ENCODE data around the gene PRC1.

PRC1 gene

GRCh38 chr15:90988296-90988695, 6.0 kb downstream of the PRC1 start:
- peak; percentile 43 for DNase-seq

- peak; percentile 32 for DNase-seq
Observed at GRCh38 chr15:90987561-90988141, 6.7 kb downstream of the PRC1 start.

- no peak for DNase-seq
Observed at GRCh38 chr15:90986790-90987507, 7.4 kb downstream of the PRC1 start.

GRCh38 chr15:90982135-90982534, 12.2 kb downstream of the PRC1 start:
- DNase-seq = no peak

GRCh38 chr15:90981681-90982080, 12.7 kb downstream of the PRC1 start:
- DNase-seq = no peak

- DNase-seq = no peak
Observed at GRCh38 chr15:90979582-90979981, 14.8 kb downstream of the PRC1 start.

- no peak for DNase-seq
Observed at GRCh38 chr15:90974216-90974615, 20.1 kb downstream of the PRC1 start.

- no peak for DNase-seq
Observed at GRCh38 chr15:90972133-90972532, 22.2 kb downstream of the PRC1 start.

- DNase-seq = no peak
Observed at GRCh38 chr15:90970274-90970673, 24.1 kb downstream of the PRC1 start.

GRCh38 chr15:90968434-90968833, 25.9 kb downstream of the PRC1 start:
- DNase-seq = no peak

GRCh38 chr15:90967206-90967605, 27.1 kb downstream of the PRC1 start:
- DNase-seq = no peak

GRCh38 chr15:90966262-90966661, 28.1 kb downstream of the PRC1 start:
- no peak for DNase-seq

GRCh38 chr15:90962021-90962420, 32.3 kb downstream of the PRC1 start:
- no peak for DNase-seq

GRCh38 chr15:90960298-90961091, 33.8 kb downstream of the PRC1 start:
- no peak for DNase-seq

GRCh38 chr15:90959894-90960293, 34.4 kb downstream of the PRC1 start:
- DNase-seq = no peak

GRCh38 chr15:90959028-90959595, 35.2 kb downstream of the PRC1 start:
- no peak for DNase-seq

- no peak for DNase-seq
Observed at GRCh38 chr15:90957791-90958190, 36.5 kb downstream of the PRC1 start.

GRCh38 chr15:90957031-90957790, 37.1 kb downstream of the PRC1 start:
- DNase-seq = no peak

GRCh38 chr15:90956274-90957030, 37.9 kb downstream of the PRC1 start:
- peak; percentile 78 for DNase-seq

GRCh38 chr15:90955624-90956273, 38.6 kb downstream of the PRC1 start:
- DNase-seq = peak; percentile 47
